Stimulated activated naive CD8-positive, alpha-beta T cell treated with anti-CD3 and anti-CD28 coated beads, Interleukin-15, Interleukin-2, amounts not matched to agents 100 ng/mL and 50 ng/mL, for 24 hours (primary cell): ENCODE data around the gene KLRD1.

ENCODE experiments used
- H3K27ac Mint-ChIP-seq: one replicate; pipeline ENCODE4 v1.8.0; 2021; ENCODE audit warnings: mild to moderate bottlenecking, mixed read lengths
- H3K27me3 Mint-ChIP-seq: one replicate; pipeline ENCODE4 v1.8.0; 2021; ENCODE audit warnings: mixed read lengths
- H3K36me3 Mint-ChIP-seq: one replicate; pipeline ENCODE4 v1.8.0; 2021; ENCODE audit warnings: low read depth, mixed read lengths
- H3K4me1 Mint-ChIP-seq: one replicate; pipeline ENCODE4 v1.8.0; 2021; ENCODE audit warnings: low read depth, mixed read lengths
- H3K4me3 Mint-ChIP-seq: one replicate; pipeline ENCODE4 v1.8.0; 2021; ENCODE audit warnings: mild to moderate bottlenecking, mixed read lengths
- H3K9me3 Mint-ChIP-seq: one replicate; pipeline ENCODE4 v1.8.0; 2021; ENCODE audit warnings: mixed read lengths

Gene KLRD1, protein sequence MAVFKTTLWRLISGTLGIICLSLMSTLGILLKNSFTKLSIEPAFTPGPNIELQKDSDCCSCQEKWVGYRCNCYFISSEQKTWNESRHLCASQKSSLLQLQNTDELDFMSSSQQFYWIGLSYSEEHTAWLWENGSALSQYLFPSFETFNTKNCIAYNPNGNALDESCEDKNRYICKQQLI

GRCh38 chr12:10307630-10308029 is at the start of gene KLRD1:
Gene KLRD1, plus strand, starts transcription at chr12:10307870. Its CDS starts 208 bp downstream, at chr12:10308078.
- peaks cover 4% of the 10 kb centered on the region for H3K9me3 Mint-ChIP-seq
- peaks cover 11% of the 10 kb centered on the region for H3K36me3 Mint-ChIP-seq
- H3K4me1 Mint-ChIP-seq = peaks cover 49% of the 10 kb centered on the region
- peak within 1 kb of the TSS; percentile 81 for H3K4me3 Mint-ChIP-seq
- peak within 1 kb of the TSS; percentile 83 for H3K27ac Mint-ChIP-seq
- H3K27me3 Mint-ChIP-seq = peaks cover 3% of the 10 kb centered on the region

DNA sequence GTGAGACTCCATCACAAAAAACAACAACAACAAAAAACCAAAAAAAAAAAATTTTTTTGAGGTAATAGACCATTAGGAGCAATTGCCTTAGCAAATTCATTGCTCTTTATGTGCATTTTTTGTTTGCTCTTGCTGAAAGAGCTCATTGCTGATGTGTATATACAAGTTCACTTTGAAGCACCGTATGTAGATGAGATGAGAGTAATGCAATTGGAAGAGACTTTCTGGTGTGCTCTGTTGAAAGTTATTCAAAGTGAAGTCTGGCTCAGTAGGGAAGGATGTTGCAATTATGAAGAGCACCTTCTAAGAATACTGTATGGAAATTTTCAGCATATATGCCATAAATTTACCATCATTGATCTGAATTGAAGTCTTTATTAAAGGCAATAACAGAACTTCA is 46.7 kb upstream of the KLRD1 start:
- Mint-ChIP-seq H3K27me3 (no peaks in the 10 kb centered on the region), H3K27ac (no peak overlapping the region)

GRCh38 chr12:10268037-10268436 is 39.6 kb upstream of the KLRD1 start:
- no peaks in the 10 kb centered on the region for H3K4me1 Mint-ChIP-seq
- H3K36me3 Mint-ChIP-seq = no peaks in the 10 kb centered on the region
- no peaks in the 10 kb centered on the region for H3K9me3 Mint-ChIP-seq
- no peak overlapping the region for H3K27ac Mint-ChIP-seq
- no peaks in the 10 kb centered on the region for H3K27me3 Mint-ChIP-seq
- H3K4me3 Mint-ChIP-seq = no peak overlapping the region

More for the DNA sequence above, 46.7 kb upstream of the KLRD1 start:
- H3K36me3 Mint-ChIP-seq = no peaks in the 10 kb centered on the region
- no peaks in the 10 kb centered on the region for H3K4me1 Mint-ChIP-seq
- no peak overlapping the region for H3K4me3 Mint-ChIP-seq
- H3K9me3 Mint-ChIP-seq = peaks cover 7% of the 10 kb centered on the region

DNA sequence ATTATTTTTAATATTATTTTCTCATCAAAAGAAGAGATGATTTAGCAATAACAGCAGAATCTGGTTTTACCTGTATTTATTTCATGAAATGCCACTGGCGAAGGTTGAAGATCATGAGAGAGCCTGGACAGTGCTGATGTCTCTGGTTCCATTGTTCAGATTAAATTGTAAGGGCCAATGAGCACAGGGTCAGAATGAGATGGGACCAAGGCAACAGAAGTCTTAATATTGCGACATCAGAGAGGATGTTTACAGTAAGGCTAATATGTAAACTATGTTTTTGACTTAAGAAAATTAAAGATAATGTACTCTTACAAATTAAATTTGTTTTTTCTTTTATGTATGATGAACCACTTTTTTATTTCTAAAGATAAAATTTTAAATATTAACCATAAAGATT is 35.2 kb upstream of the KLRD1 start:
- peaks cover 14% of the 10 kb centered on the region for H3K4me1 Mint-ChIP-seq
- H3K27me3 Mint-ChIP-seq = no peaks in the 10 kb centered on the region
- no peaks in the 10 kb centered on the region for H3K36me3 Mint-ChIP-seq
- H3K4me3 Mint-ChIP-seq = no peak overlapping the region
- H3K27ac Mint-ChIP-seq = no peak overlapping the region
- H3K9me3 Mint-ChIP-seq = no peaks in the 10 kb centered on the region

DNA sequence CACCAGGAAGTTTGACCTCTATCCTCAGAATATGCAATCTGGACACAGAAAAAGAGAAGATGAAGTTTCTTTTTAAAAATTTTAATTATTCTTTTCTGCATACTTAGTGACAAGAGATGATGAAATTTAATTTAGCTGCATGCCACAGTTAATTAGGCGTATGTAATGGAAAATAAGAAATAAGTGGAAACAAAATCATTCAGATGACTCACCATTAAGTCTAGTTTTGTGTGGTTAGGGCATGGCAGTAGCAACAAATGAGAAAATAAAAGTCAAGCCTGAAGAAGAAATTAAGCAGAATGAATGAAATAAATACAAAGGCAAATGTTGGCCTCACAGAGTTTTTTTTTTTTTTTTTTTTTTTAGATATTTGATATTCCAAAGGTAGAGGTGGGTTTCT is 30.9 kb upstream of the KLRD1 start:
- H3K36me3 Mint-ChIP-seq = no peaks in the 10 kb centered on the region
- H3K27ac Mint-ChIP-seq = peak overlapping the region; percentile 74
- no peaks in the 10 kb centered on the region for H3K9me3 Mint-ChIP-seq
- peak overlapping the region; percentile 31 for H3K4me3 Mint-ChIP-seq
- peaks cover 12% of the 10 kb centered on the region for H3K27me3 Mint-ChIP-seq
- peaks cover 25% of the 10 kb centered on the region for H3K4me1 Mint-ChIP-seq

- H3K27ac Mint-ChIP-seq = no peak overlapping the region
- H3K9me3 Mint-ChIP-seq = no peaks in the 10 kb centered on the region
- peaks cover 12% of the 10 kb centered on the region for H3K27me3 Mint-ChIP-seq
- H3K36me3 Mint-ChIP-seq = no peaks in the 10 kb centered on the region
- H3K4me1 Mint-ChIP-seq = peaks cover 25% of the 10 kb centered on the region
- no peak overlapping the region for H3K4me3 Mint-ChIP-seq
Observed at GRCh38 chr12:10278104-10278503, 29.6 kb upstream of the KLRD1 start.

DNA sequence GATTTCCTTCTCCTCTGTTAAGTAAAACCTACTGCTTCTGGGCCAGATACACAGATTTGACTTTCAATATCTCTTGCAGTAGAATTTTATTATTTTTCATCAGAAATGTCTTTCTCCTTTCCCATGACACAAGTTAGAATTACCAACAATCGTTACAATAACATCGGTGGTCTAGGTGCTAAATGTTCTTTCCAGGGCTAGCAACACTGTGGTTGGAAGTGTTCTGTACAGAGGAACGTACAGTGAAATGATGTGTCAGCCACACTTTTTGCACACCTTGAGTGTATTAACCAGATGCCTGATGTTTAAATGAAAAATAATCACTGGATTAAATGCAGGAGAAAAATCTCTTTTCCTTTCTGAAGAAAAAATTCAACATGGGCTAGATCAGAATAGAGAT is 27.7 kb upstream of the KLRD1 start:
- Mint-ChIP-seq H3K27me3 (peaks cover 12% of the 10 kb centered on the region), H3K9me3 (no peaks in the 10 kb centered on the region), H3K4me3 (no peak overlapping the region), H3K4me1 (peaks cover 25% of the 10 kb centered on the region), H3K36me3 (no peaks in the 10 kb centered on the region), H3K27ac (peak overlapping the region; percentile 78)

GRCh38 chr12:10283027-10283426 is 24.6 kb upstream of the KLRD1 start:
- Mint-ChIP-seq H3K36me3 (peaks cover 5% of the 10 kb centered on the region), H3K4me1 (peaks cover 24% of the 10 kb centered on the region), H3K27ac (no peak overlapping the region), H3K27me3 (peaks cover 12% of the 10 kb centered on the region), H3K9me3 (peaks cover 4% of the 10 kb centered on the region), H3K4me3 (no peak overlapping the region)

DNA sequence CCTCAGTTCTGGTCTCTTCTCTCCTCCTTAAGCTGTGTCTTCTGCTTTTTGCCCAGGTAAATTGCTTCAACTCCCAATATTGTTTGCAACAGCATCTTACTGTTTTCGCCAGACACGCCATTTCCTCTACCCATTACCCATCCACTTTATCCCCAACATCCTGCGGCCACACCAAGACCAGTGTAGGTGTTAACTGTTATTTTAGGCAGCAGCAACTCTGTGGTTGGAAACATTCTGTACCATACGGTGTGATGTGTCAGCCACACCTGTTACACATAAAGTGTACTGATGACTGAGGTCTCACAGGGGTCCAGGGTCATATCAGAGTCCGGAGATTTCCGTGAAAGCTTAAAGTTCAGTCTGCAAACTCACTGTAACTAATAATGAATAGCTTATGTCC is 21.8 kb upstream of the KLRD1 start:
- Mint-ChIP-seq H3K27me3 (peaks cover 2% of the 10 kb centered on the region), H3K9me3 (peaks cover 4% of the 10 kb centered on the region), H3K36me3 (peaks cover 5% of the 10 kb centered on the region), H3K4me1 (peaks cover 25% of the 10 kb centered on the region), H3K4me3 (peak overlapping the region; percentile 56), H3K27ac (peak overlapping the region; percentile 81)

- H3K27ac Mint-ChIP-seq = peak overlapping the region; percentile 70
- H3K36me3 Mint-ChIP-seq = peaks cover 5% of the 10 kb centered on the region
- H3K27me3 Mint-ChIP-seq = no peaks in the 10 kb centered on the region
- peak overlapping the region; percentile 27 for H3K4me3 Mint-ChIP-seq
- H3K9me3 Mint-ChIP-seq = peaks cover 8% of the 10 kb centered on the region
- H3K4me1 Mint-ChIP-seq = peaks cover 55% of the 10 kb centered on the region
Observed at GRCh38 chr12:10289005-10289754, 18.5 kb upstream of the KLRD1 start.

DNA sequence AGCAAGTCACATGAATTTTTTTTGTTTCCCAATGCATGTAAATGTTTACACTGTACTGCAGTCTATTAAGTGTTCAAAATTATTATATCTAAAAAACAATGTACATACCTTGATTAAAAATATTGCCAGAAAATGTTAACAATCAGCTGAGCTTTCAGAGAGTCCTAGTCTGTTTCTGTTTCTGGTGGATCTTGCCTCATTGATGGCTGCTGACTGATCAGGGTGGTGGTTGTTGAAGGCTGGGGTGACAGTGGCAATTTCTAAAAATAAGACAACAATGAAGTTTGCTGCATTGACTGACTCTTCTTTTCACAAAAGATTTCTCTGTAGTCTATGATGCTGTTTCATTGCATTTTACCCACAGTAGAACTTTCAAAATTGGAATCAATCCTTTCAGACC is 16.6 kb upstream of the KLRD1 start:
- no peak overlapping the region for H3K4me3 Mint-ChIP-seq
- H3K27me3 Mint-ChIP-seq = no peaks in the 10 kb centered on the region
- H3K27ac Mint-ChIP-seq = no peak overlapping the region
- H3K4me1 Mint-ChIP-seq = peaks cover 55% of the 10 kb centered on the region
- peaks cover under 1% of the 10 kb centered on the region for H3K36me3 Mint-ChIP-seq
- H3K9me3 Mint-ChIP-seq = peaks cover 4% of the 10 kb centered on the region

- H3K27ac Mint-ChIP-seq = peak overlapping the region; percentile 84
- no peaks in the 10 kb centered on the region for H3K27me3 Mint-ChIP-seq
- no peaks in the 10 kb centered on the region for H3K36me3 Mint-ChIP-seq
- peak overlapping the region; percentile 47 for H3K4me3 Mint-ChIP-seq
- peaks cover 4% of the 10 kb centered on the region for H3K9me3 Mint-ChIP-seq
- peaks cover 68% of the 10 kb centered on the region for H3K4me1 Mint-ChIP-seq
Observed at GRCh38 chr12:10293151-10293550, 14.5 kb upstream of the KLRD1 start.

DNA sequence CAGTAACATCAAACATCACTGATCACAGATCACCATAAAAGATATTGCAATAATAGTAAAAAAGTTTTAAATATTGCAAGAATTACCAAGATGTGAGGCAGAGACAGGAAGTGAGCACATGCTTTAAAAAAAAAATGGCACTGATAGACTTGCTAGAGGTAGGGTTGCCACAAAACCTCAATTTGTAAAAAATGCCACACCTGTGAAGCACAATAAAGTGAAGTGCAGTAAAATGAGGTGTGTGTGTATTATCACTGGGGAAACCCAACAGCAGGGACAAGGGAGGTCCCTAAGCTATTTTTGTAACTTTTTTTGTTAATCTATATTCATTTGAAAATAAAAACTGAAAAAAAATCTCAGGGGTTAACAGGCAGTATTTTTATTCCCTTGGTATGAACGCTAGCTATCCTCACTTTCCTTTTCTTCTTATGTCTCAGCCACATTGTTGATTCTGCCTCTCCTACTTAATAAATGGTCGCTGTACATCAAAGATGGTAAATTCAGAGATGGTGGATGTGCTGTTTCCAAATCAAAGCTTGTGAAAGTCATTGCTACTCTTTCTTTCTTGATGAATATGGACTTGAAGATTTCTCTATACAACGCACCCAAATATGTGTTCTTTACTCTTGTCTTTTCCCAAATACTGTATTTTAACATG is 14.0 kb upstream of the KLRD1 start:
- H3K27ac Mint-ChIP-seq = peak overlapping the region; percentile 84
- no peaks in the 10 kb centered on the region for H3K36me3 Mint-ChIP-seq
- peak overlapping the region; percentile 47 for H3K4me3 Mint-ChIP-seq
- H3K9me3 Mint-ChIP-seq = peaks cover 4% of the 10 kb centered on the region
- peaks cover 67% of the 10 kb centered on the region for H3K4me1 Mint-ChIP-seq
- H3K27me3 Mint-ChIP-seq = no peaks in the 10 kb centered on the region

- peaks cover 4% of the 10 kb centered on the region for H3K9me3 Mint-ChIP-seq
- H3K27ac Mint-ChIP-seq = peak overlapping the region; percentile 95
- peak overlapping the region; percentile 60 for H3K4me3 Mint-ChIP-seq
- H3K36me3 Mint-ChIP-seq = peaks cover 11% of the 10 kb centered on the region
- peaks cover 3% of the 10 kb centered on the region for H3K27me3 Mint-ChIP-seq
- H3K4me1 Mint-ChIP-seq = peaks cover 79% of the 10 kb centered on the region
Observed at GRCh38 chr12:10301103-10301502, 6.6 kb upstream of the KLRD1 start.

DNA sequence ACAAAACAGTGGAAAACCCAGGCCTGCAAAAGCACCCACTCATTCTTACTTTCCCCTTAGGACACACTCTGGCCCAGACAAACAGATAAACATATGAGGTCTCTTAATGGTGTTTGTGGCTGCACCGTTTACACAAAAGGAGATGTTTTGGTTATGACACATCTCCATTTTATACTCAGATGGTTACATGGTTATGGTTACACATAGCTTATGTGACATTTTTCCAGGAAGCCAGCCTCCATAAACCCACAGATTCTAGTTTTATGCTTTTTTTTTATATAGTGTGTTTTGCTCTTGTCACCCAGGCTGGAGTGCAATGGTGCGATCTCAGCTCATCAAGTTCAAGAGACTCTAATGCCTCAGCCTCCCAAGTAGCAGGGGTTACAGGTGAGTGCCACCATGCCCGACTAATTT is 3.5 kb upstream of the KLRD1 start:
- Mint-ChIP-seq H3K9me3 (peaks cover 4% of the 10 kb centered on the region), H3K27ac (peak overlapping the region; percentile 95), H3K27me3 (peaks cover 3% of the 10 kb centered on the region), H3K4me1 (peaks cover 78% of the 10 kb centered on the region), H3K4me3 (peak overlapping the region; percentile 68), H3K36me3 (peaks cover 11% of the 10 kb centered on the region)
